MV-4-11 (cell line): ENCODE data around the gene BRWD1.
"Not testable (repeated sequence)": the region's sequence is repeated elsewhere in the genome, so short reads cannot be mapped to it uniquely, and the experiment has no call there.

Experiments
- DNase-seq: peaks from one replicate; lab custom pipeline; 2025; lab: John Stamatoyannopoulos, UW

Gene BRWD1

DNA sequence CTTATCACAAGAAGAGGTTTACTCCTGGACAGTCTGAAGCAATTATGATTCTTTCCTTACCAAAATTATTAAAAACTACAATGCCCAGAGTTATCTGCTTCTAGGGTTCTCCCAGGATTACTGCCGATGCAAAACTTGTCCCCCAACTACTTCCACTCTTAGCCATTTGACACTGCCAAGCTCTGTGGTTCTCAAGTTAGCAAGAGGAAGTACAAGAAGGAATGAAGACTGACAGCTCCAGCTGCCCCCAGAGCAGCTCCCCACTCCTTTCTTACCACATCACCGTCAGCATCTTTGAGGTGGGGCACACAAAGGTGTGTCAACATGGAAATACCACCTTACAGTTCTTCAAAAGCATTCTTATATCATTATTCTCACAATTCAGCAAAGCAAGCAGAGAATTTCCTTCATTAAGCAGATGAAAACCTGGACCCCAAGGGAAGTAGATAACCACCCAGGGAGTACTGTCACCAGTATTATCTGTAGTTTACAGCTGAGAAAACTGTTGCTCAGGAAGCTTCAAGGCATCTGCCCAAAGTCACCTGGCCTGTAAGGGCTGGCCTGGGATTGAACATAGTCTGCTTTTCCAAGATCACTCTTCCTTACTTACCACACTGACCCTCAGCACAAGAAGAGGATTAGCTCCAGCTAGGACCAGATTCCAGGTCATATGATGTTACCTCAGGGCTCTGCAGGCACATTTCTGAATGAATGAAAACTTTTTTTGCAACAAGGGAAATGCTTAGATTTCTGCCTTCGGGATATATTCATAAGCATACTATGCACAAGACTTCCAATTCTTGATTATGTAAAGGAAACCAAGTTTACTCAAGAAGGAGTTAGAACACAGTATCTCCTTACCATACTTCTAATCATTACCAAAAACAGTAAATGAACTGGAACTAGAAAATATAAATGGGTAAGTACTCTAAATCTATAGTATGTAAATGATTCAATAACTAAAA lies 139.4 kb downstream of the BRWD1 start:
- DNase-seq: peak; percentile 41

DNA sequence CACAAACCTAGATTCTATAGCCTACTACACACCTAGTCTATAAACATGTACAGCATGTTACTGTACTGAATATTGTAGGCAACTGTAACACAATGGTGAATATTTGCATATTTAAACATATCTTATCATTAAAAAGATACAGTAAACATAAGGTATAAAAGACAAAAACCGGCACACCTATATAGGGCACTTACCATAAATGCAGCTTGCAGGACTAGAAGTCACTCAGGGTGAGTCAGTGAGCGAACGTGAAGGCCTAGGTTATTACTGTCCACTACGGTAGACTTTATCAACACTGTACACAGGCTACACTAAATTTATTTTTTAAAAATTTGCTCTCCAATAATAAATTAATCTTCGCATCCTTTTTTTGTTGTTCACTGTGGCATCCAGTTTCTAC lies 143.5 kb downstream of the BRWD1 start:
- DNase-seq: no peak

DNA sequence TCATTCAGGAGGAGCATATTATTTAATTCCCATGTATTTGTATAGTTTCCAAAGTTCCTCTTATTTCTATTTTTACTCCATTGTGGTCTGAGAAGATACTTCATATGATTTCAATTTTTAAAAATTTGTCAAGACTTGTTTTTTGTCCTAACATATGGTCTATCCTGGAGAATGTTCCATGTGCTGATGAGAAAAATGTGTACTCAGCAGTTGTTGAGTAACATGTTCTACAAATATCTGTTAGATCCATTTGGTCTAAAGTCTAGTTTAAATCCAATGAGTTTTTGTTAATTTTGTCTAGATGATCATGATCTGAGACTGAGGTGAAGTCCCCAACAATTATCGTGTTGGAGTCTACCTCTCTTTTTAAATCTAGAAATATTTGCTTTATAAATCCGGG lies 144.6 kb downstream of the BRWD1 start:
- DNase-seq: no peak

DNA sequence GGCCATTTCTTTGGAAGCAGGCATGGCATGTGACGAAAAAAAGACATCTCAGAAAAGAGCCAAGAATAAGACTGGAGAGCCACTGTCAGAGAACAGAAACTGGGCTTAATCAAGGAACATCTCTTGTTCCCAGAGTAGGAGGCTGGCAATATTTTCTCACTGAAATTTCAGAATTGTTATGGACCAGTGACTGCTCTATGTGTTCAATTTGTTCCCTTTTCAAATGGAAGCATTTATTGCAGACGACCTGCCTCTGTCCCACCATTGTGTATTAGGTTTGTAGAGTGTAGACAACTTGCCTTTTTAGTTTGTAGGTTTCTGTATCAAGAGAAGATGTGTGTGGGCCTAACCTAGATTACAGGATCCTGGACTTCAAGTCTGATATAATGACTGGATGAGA lies 148.9 kb downstream of the BRWD1 start:
- DNase-seq: no peak

DNA sequence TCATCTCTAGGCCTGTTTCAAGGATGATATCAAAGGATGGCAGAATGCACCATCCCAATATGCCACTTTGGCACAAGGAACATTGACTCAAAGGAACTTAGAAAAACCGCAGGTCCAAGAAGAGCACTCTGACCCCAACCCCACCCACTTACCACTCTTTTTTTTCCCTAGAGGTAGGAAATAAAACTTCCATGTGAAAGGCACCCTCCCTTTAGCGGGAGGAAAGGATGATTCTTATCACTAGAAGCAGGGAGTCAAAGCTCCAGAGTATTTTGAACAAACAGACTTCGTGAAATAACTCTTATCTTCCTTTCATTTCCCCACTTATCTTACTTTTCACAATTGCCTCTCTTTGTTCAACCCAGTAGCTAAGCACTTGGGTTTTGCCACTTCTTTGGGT lies 152.4 kb downstream of the BRWD1 start:
- no peak for DNase-seq

DNA sequence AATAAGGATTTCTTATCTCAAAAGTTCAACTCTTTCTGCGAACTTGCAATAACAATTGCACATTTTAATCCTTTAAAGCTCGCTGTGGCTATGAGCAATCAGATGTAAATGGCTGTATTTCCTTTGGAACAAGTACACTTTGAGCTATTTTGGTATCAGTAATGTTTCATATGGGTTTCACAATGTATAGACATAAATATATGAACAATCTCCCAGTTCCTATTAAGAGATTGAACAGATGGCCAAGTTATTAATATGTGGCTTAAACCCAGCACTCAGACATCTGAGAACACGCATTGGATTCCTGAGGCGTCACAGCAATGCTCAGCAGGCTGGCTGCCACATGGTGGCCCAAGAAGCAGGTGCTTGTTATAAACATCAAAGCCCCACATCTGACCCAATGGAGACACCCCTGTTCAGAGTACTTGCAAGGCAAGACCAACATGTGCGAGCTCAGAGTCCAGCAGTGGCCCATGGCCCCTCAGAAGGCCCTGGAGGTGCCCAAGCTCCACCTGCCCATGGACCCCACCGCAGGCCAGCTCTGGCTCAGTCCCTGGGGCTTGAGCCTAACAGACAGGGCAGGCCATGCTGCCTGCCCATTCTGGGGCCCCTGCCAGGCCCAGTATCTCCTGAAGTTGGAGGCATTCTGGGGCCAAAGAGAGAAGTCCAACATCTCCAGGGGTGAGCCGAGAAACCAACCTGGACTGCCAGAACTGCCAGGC lies 153.9 kb downstream of the BRWD1 start:
- DNase-seq: peak; percentile 91

DNA sequence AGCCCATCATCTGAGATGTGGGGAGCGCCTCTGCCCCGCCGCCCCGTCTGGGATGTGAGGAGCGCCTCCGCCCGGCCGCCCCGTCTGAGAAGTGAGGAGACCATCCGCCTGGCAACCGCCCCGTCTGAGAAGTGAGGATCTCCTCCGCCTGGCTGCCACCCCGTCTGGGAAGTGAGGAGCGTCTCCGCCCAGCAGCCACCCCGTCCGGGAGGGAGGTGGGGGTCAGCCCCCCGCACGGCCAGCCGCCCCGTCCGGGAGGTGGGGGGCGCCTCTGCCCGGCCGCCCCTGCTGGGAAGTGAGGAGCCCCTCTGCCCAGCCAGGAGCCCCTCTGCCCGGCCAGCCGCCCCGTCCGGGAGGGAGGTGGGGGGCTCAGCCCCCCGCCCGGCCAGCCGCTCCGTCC lies 156.2 kb downstream of the BRWD1 start:
- not testable (repeated sequence) for DNase-seq

DNA sequence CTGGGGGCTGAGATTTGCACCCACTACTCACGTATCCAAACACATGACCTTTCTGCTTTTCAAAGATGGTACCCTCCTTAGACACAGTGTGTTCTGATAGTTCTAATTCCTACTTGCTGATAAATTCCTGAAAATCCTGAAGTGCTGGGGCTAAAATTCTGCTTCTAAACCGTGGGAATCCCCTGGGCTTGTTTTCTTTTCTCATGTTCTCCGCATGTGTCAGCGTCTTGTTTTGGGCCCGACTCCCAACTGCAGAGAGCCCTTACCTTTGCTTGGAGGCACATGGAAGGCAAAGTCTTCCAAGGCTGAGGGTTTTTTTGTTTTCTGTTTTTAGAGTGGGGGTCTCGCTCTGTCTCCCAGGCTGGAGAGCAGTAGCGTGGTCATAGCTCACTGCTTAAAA lies 157.4 kb downstream of the BRWD1 start:
- DNase-seq: no peak

DNA sequence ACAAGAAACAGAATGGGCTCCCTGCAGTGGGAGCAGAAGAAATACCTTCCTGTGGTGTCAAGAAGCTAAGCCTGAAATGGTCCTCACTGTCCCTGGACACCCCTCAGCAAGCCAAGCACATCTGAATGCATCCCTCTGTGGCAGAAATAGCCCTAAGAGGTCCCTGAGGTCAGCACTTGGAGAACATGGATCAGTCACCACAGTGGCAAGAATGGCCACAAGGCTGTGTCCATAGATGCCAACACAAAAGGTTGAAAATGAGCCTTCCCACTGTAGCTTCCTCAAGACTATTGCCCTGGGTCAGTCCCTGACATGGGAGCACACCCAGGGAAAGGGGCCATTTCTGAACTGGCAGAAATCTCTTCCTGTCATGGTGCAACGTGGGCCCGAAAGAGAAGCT lies 157.9 kb downstream of the BRWD1 start:
- DNase-seq: no peak

DNA sequence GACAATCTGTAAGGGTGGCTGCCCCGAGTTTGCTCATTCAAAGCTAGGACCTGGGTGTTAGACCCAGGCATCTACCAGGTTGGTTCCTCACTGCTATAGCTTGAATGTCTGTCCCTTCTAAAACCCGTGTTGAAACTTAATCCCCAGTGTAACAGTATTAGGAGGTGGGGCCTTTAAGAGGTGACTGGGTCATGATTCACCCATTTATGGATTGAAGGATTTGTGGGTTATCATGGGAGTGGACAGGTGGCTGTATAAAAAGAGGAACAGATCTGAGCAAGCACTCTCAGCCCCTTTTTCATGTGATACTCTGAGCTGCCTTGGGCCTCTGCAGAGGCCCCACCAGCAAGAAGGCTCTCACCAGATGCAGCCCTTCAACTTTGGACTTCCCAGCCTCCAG lies 159.6 kb downstream of the BRWD1 start:
- peak; percentile 63 for DNase-seq

DNA sequence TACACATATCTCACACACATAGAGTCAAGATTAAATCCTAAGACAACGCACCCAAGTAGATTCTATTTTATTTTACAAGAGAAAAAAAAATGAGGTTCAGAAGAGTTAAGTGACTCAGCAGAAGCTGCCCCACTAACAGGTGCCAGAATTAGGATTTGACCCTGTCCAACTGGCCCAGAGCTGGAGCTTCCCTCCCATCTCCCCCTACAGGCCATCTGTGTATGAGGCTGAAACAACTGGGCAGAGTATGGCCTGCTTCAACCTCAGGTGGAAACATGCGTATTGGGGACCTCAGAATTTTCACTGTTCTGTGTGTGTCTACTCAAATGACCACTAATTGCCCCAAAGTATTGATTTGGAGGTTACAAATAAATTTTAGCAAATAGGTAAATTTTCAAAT lies 160.1 kb downstream of the BRWD1 start:
- DNase-seq: no peak

DNA sequence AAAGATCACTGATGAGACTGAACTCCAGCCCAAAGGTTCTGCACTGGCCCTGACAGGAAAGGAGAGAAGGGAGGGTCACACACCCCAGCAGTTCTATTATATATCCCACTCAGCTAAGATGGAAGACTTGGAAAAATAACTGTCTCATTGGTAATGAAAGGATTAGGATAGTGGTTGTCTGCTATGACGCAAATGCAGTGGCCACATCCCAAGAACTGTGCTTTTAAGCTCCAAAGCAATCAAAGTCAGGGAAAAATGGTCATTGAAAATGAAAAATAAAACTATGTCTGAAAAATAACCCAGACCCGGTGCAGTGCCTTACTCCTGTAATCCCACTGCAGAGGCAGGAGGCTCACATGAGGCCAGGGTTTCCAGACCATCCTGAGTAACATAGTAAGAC lies 161.2 kb downstream of the BRWD1 start:
- no peak for DNase-seq

DNA sequence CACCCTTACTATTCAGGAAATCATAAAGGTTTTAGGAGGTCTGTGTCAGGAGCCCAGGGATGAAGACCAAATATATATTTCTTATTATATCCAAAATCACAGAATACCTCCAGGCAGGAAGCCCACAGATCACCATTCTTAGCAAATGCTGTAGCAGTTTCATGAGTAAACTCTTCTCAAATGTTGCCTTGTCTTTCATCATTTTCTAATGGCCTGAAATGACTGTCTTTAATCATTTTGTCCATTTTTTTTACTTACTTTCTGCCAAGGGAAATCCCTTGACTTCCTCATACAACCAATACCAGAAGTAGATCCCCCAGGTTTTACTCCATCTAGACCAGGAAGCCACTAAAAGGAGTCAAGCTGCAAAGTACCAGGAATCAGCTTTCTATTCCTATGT lies 162.6 kb downstream of the BRWD1 start:
- DNase-seq: peak; percentile 26

DNA sequence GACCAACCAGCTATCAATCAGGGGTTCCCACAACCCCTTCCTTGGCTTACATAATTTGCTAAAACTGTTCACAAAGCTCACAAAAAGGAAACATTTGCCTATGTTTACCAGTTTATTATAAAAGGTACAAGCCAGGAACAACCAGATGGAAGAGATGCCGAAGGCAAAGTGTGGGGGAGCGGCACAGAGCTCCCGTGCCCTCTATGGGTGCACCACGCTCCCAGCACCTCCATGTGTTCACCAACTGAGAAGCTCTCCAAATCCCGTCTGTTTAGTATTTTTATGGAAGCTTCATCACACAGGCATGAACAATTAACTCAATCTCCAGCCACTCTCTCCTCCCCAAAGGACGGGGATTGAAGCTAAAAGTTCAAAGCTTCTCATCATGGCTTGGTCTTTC lies 163.1 kb downstream of the BRWD1 start:
- no peak for DNase-seq

DNA sequence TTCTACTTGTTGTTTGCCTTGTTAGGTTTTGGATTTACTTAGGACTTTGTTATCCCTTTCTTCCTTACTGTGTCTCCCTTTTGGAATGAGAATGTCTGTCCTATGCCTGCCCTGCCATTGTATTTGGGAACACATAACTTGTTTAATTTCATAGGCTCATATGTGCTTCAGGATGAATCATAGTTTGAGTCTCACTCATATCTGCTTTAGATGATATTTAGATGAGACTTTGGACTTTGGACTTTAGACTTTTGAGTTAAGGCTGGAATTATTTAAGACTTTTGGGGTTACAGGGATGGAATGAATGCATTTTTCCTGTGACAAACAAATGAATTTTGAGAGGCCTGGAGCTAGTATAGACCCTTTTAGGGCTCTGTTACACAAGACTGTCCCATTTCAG lies 163.6 kb downstream of the BRWD1 start:
- no peak for DNase-seq

DNA sequence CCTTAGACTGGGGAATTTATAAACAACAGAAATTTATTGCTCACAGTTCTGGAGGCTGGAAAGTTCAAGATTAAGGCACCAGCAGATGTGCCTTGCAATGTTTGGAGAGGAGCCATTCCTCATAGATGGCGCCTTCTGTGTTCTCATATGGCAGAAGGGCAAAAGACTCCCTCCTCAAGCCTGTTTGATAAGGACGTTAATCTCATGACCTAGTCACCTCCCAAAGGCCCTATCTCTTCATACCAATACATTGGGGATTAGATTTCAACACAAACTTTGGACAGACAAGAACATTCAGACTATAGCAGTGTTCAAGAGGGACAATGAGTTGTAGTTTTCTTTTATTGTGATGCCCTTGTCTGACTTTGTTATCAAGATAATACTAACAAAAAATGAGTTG lies 164.5 kb downstream of the BRWD1 start:
- DNase-seq: no peak

DNA sequence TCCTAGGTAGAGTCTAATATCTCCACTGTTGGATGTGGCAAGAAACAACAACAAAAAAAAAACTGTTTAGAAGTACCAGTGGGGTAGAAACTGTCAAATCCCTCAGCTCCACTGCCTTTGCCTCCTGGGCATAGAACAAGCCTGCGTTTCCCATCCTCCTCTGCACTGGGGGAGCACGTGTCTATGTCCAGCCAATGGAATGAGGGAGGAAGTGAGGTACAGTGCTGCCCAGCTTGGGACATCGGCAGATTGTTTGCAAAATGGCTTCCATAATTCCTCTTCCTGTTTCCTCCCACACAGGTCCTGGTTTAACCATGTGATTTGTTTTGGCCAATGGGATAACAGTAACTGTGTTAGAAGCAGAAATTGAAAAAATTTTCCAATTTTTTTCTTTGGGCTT lies 169.2 kb downstream of the BRWD1 start:
- DNase-seq: no peak

DNA sequence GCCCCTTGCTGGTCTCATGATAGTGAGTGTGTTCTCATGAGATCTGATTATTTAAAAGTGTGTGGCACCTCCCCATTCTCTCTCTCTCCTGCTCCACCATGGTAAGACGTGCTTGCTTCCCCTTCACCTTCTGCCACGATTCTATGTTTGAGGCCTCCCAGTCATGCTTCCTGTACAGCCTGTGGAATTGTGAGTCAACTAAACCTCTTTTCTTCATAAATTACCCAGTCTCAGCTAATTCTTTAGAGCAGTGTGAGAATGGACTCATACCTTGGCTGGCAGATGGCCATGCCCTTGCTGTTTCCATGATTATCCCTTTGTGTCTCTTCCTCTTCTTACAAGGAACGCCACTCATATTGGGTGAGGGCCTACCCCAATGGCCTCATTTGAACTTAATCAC lies 170.5 kb downstream of the BRWD1 start:
- no peak for DNase-seq

DNA sequence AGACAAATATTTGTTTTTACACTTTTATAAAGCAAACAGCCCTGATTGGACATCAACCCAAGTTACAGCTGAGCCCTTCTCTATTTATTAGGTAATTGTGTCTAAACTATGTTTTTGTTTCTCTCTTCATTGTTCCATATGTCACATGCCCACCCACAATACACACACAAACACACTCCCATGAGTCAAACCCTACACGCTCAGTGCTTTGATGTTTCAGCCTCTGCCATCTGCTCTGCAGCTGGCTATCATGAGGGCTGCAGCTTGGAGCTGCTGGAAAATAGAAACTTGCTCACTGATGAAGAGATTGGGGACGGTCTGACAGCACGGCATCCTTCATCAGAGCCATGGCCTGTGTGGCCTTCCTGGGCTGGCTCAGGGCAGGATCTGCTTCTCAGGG lies 171.9 kb downstream of the BRWD1 start:
- DNase-seq: no peak

DNA sequence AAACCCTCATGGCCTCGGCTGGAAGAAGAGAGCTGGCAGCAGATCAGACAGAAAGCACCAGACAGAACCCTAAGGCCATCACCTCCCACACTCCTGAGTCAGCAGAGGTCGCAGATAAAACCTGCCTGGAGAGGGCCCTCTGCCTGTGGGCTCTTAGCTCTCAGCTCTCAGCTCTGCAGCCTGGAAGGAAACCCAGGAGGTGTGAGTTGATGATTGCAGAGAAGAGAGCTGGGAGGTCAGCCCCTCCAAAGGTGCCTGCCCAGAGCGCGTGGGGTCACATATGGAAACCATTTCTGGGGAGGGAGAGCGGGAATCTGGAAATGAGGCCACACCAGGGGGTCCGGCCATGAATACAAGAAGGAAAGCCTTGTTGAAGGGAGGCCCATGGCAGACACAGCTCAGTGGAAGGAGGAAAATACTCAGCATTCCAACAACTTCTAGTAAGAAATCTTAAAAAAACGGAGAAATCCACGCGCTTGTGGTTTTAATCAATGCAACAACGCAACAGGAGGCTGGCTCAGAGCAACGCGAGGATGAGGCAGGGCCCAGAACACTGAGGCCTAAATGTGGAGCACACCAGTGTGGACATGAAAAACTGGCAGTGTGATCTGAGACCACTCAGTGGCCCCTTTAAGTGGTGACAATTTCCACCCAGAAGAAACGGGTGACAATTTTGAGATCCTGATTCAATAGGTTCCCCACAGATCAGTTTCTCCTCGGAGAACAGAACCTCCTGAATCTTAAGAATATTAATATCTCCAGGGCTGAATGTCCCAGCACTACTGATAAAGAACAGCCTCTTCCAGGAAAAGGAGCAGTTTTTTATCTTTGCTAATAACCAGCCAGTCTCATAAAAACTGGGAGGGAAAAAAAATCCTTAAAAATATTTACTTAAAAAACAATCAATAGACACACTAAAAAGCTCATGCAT lies 175.9 kb downstream of the BRWD1 start:
- DNase-seq: no peak

DNA sequence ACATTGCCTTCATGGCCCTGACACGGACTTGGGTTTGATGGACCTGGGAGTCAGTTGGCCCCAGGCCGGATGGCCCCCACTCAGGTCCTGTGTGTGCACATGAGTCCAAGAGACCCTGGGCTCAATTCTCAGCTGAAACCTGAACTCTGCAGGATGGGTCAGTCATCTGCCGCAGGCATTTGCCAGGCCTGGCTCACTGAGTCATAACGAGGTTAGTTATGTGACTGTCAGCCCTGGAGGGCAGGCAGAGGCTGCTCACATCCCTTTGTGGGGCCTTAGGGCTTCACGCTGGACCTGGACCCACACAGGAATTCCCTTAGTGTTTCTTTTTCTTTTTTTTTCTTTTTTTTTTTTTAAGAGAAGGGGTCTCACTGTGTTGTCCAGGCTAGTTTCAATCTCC lies 176.7 kb downstream of the BRWD1 start:
- DNase-seq: no peak

DNA sequence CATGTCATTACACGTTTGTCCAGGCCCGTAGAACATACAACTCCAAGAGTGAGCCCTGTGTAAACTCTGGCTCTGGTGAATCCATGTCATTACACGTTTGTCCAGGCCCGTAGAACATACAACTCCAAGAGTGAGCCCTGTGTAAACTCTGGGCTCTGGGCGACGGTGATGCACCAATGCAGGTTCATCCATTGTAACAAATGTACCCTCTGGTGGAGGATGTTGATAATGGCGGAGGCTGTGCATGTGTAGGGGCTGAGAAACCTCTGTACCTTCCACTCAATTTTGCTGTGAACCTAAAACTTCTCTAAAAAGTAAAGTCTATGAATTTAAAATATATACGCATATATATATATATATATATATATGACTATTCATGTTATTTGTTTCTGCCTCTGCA lies 177.3 kb downstream of the BRWD1 start:
- peak; percentile 28 for DNase-seq
